ENCODE results near the gene B3GNT4. TPM values are rescaled to one million over a fixed set of nuclear protein-coding genes. Genes with fewer than 3 reads are reported as not detected.
A peak's percentile ranks its signal among the peaks of the same experiment; 100 is the strongest.

Gene B3GNT4
- 0.51 and 0.87 TPM in 2 replicates for total RNA-seq (2012; rRNA removed)

DNA sequence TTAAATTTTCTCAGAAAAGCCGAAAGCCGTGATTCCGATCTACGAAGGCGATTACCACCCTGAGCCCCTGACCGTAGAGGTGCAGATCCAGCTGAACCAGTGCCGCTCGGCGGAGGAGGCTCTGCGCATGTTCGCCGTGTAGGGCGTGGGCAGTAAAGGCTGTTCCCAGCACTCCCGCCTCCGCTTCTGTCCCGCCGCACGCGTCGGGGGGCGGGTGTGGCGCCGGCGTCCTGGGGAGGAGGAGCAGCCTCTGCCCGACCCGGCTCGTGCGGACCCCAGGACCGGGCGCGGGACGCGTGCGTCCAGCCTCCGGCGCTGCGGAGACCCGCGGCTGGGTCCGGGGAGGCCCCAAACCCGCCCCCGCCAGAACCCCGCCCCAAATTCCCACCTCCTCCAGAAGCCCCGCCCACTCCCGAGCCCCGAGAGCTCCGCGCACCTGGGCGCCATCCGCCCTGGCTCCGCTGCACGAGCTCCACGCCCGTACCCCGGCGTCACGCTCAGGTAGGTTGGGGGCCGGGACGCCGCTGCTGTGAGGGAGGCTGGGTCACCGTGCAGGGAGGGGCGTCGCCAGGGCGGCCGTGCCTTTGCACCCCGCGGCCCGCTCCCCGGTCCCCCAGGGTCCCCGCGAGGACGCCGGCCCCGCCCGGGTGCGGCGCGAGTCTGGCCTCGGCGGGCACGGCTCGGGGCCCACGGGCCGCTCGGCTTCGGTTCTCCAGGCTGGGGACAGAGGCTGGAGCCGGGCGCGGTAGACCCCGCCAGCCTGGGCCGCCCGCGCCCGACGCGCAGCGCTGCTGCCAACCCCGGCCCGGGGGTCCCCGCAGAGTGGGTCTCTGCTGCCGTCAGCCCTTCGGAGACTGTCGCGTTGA lies at the start of gene B3GNT4:
B3GNT4 (plus strand) TSS at position 409 of the 866 bp plus-strand sequence. CDS start 910 bp downstream, outside the sequence.
- peak within 1 kb of the TSS; percentile 91 for H3K4me2 ChIP-seq (ENCODE audit: low read length)
- peaks cover 12% of the 10 kb centered on the region for H3K4me1 ChIP-seq (ENCODE audit: control insufficient read depth, insufficient read depth, low read length)
- H3K9ac ChIP-seq (ENCODE audit: low read depth, low read length) = peak within 1 kb of the TSS; percentile 53
- peaks cover 20% of the 10 kb centered on the region for H3K36me3 ChIP-seq (ENCODE audit: insufficient read depth, low read length)
- peak within 1 kb of the TSS; percentile 64 for H3K4me3 ChIP-seq (ENCODE audit: low read length)
- peaks cover 20% of the 10 kb centered on the region for H3K27me3 ChIP-seq (ENCODE audit: control insufficient read depth, insufficient read depth, low read length)
- no peaks in the 10 kb centered on the region for H3K9me3 ChIP-seq (replicated peaks; ENCODE audit: low read length)

DNA sequence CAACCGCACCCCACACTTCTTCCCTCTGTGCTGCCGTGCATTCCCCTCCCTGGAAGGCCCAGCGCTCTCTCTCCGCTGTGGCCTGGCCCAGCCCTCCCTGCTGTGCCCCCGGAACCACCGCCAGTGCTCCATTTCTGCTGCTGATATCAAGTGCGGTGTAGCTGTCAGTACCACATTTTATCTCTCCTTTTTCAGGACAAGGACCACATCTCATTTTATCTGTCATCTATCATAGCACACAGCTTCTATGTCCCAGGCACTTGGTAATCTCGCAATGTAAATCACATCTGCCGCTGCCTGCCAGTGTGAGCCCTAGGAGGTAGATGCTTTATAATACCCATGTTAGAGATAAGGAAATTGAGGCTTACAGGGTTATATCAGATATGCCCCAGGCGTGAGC lies 47.8 kb upstream of the B3GNT4 start:
- H3K27me3 ChIP-seq (ENCODE audit: control insufficient read depth, insufficient read depth, low read length) = no peaks in the 10 kb centered on the region
- H3K9me3 ChIP-seq (replicated peaks; ENCODE audit: low read length) = no peaks in the 10 kb centered on the region
- no peak overlapping the region for H3K9ac ChIP-seq (ENCODE audit: low read depth, low read length)
- no peaks in the 10 kb centered on the region for H3K36me3 ChIP-seq (ENCODE audit: insufficient read depth, low read length)
- no peak overlapping the region for H3K4me2 ChIP-seq (ENCODE audit: low read length)
- no peaks in the 10 kb centered on the region for H3K4me1 ChIP-seq (ENCODE audit: control insufficient read depth, insufficient read depth, low read length)
- no peak overlapping the region for H3K4me3 ChIP-seq (ENCODE audit: low read length)

DNA sequence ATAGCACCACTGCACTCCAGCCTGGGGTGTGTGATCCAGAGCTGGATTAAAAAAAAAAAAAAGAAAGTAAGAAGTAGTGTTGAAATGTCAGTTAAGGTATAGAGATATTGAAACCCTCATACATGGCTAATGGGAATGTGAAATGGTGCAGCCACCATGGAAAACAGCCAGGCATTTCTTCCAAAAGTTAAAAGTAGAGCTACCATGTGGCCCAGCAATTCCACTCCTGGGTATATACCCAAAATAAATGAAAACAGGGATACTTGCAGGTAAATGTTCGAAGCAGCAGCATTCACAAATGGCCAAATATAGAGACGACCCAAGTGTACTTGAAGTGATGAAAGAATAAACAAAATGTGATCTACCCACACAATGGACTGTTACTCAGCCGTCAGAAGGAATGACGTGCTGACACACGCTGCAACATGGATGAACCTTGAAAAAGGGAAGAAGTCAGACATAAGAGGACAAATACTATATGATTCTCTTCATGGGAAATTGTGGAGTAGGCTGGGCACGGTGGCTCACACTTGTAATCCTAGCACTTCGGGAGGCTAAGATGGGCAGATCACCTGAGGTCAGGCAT lies 44.7 kb upstream of the B3GNT4 start:
- Histone ChIP-seq H3K9ac (ENCODE audit: low read depth, low read length) (no peak overlapping the region), H3K4me1 (ENCODE audit: control insufficient read depth, insufficient read depth, low read length) (no peaks in the 10 kb centered on the region), H3K9me3 (replicated peaks; ENCODE audit: low read length) (no peaks in the 10 kb centered on the region), H3K27me3 (ENCODE audit: control insufficient read depth, insufficient read depth, low read length) (peaks cover 3% of the 10 kb centered on the region), H3K4me3 (ENCODE audit: low read length) (no peak overlapping the region), H3K4me2 (ENCODE audit: low read length) (no peak overlapping the region), H3K36me3 (ENCODE audit: insufficient read depth, low read length) (no peaks in the 10 kb centered on the region)

DNA sequence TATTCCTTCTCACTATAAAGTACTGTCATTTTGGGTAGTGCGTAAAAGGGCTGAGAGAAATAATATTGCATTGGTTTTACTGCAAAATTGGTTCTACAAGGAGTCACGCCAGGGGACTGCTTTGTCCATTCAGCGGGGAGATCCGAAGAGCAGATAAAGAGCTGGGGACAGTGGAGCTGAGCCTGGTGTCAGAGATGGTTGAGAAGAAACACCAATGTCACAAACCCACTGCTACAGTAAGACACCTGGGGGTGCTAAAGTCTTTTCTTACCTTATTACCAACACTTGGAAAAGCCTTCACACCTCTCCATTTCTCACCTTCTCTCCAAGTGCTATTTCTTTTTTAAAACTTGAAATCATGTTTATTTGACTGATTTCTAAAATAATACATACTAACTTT lies 43.6 kb upstream of the B3GNT4 start:
- Histone ChIP-seq H3K4me3 (ENCODE audit: low read length) (no peak overlapping the region), H3K27me3 (ENCODE audit: control insufficient read depth, insufficient read depth, low read length) (peaks cover 3% of the 10 kb centered on the region), H3K4me1 (ENCODE audit: control insufficient read depth, insufficient read depth, low read length) (no peaks in the 10 kb centered on the region), H3K4me2 (ENCODE audit: low read length) (no peak overlapping the region), H3K36me3 (ENCODE audit: insufficient read depth, low read length) (no peaks in the 10 kb centered on the region), H3K9me3 (replicated peaks; ENCODE audit: low read length) (no peaks in the 10 kb centered on the region), H3K9ac (ENCODE audit: low read depth, low read length) (no peak overlapping the region)

DNA sequence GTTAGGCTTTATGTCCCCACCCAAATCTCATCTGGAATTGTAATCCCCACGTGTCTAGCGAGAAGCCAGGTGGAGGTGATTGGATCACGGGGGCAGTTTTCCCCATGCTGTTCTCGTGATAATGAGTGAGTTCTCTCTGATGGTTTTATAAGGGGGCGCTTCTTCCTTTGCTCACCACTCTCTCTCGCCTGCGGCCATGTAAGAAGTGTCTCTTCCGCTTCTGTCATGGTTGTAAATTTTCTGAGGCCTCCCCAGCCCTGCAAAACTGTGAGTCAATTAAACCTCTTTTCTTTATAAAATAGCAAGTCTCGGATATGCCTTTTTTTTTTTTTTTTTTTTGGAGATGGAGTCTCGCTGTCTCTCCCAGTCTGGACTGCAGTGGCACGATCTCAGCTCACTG lies 42.7 kb upstream of the B3GNT4 start:
- Histone ChIP-seq H3K4me1 (ENCODE audit: control insufficient read depth, insufficient read depth, low read length) (no peaks in the 10 kb centered on the region), H3K36me3 (ENCODE audit: insufficient read depth, low read length) (no peaks in the 10 kb centered on the region), H3K27me3 (ENCODE audit: control insufficient read depth, insufficient read depth, low read length) (peaks cover 3% of the 10 kb centered on the region), H3K4me2 (ENCODE audit: low read length) (no peak overlapping the region), H3K4me3 (ENCODE audit: low read length) (no peak overlapping the region), H3K9ac (ENCODE audit: low read depth, low read length) (no peak overlapping the region), H3K9me3 (replicated peaks; ENCODE audit: low read length) (no peaks in the 10 kb centered on the region)

DNA sequence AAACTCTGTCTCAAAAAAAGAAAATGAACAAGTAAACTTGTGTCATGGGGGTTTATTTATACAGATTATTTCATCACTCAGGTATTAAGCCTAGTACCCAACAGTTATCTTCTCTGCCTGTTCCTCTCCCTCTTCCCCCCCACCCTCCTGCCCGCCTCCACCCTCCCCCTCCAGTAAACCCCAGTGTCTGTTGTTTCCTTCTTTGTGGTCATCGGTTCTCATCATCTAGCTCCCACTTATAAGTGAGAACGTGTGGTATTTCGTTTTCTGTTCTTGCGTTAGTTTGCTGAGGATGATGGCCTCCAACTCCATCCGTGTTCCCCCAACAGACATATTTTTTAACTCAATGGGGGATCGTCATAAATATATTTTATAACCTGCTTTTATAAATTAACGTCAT lies 41.8 kb upstream of the B3GNT4 start:
- H3K4me3 ChIP-seq (ENCODE audit: low read length) = no peak overlapping the region
- H3K36me3 ChIP-seq (ENCODE audit: insufficient read depth, low read length) = no peaks in the 10 kb centered on the region
- no peak overlapping the region for H3K4me2 ChIP-seq (ENCODE audit: low read length)
- no peaks in the 10 kb centered on the region for H3K4me1 ChIP-seq (ENCODE audit: control insufficient read depth, insufficient read depth, low read length)
- peaks cover 4% of the 10 kb centered on the region for H3K27me3 ChIP-seq (ENCODE audit: control insufficient read depth, insufficient read depth, low read length)
- no peak overlapping the region for H3K9ac ChIP-seq (ENCODE audit: low read depth, low read length)
- no peaks in the 10 kb centered on the region for H3K9me3 ChIP-seq (replicated peaks; ENCODE audit: low read length)

DNA sequence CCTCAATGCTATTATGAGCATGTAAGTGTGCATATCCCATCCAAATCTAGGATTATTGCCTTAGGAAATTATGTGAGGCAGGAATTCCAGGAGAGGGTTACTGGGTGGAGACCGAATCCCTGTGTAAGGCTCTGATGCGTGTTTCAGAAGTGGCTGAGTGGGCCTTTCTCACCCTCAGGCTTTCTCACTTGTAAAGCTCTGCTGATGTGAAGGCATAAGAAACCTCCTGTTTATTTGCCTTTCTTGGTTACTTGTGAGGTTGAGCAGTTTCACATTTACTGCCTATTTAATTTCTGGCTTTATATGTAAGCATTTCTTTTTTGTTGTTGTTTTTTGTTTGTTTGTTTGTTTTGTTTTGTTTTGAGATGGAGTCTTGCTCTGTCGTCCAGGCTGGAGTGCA lies 40.5 kb upstream of the B3GNT4 start:
- Histone ChIP-seq H3K4me3 (ENCODE audit: low read length) (no peak overlapping the region), H3K9me3 (replicated peaks; ENCODE audit: low read length) (no peaks in the 10 kb centered on the region), H3K4me1 (ENCODE audit: control insufficient read depth, insufficient read depth, low read length) (no peaks in the 10 kb centered on the region), H3K27me3 (ENCODE audit: control insufficient read depth, insufficient read depth, low read length) (peaks cover 8% of the 10 kb centered on the region), H3K36me3 (ENCODE audit: insufficient read depth, low read length) (no peaks in the 10 kb centered on the region), H3K9ac (ENCODE audit: low read depth, low read length) (no peak overlapping the region), H3K4me2 (ENCODE audit: low read length) (no peak overlapping the region)

DNA sequence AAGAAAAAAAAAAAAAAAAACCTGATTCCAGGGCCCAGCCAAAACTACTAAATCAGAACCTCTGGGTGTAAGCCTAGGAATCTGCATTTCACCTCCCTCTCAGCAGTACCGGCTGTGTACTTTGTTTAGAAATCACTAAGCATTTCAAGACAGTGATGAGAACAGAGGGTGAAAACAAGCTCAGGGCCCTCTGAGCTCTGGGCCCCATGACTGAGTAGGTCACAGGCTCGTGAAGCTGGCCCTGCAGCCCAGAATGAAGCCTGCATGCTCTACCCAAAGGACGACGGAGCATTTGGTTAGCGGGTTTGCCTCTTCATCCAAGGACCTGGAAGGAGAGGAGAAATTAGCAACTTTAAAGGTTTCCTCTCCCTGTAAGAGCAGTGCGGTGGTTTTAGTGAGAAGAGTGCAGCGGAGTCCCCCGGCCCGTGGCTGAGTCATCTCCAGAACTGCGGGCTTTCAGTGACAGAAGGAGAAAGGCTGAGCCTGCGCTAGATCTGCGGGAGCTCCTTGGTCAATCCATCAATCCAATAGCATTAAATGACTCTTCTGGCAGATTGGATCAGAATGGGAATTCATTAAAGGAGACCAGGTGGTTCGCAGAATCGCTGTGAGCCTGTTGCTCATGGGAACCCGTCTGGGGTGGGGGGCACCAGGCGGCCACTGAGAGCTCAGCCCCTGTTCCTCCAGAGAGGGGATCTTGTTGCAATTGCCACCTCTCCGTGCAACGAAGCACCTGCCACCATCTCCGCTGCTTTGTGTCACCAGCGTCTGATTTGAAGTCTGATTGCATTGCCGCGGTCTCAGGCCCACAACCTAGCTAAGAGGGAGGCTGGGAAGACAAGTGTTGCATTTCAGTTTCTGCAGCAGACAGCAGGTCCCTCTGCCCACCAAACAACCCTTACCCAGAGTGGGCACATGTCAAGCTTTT lies 36.8 kb upstream of the B3GNT4 start:
- Histone ChIP-seq H3K27me3 (ENCODE audit: control insufficient read depth, insufficient read depth, low read length) (peaks cover 13% of the 10 kb centered on the region), H3K36me3 (ENCODE audit: insufficient read depth, low read length) (no peaks in the 10 kb centered on the region), H3K9ac (ENCODE audit: low read depth, low read length) (no peak overlapping the region), H3K4me3 (ENCODE audit: low read length) (no peak overlapping the region), H3K9me3 (replicated peaks; ENCODE audit: low read length) (no peaks in the 10 kb centered on the region), H3K4me2 (ENCODE audit: low read length) (no peak overlapping the region), H3K4me1 (ENCODE audit: control insufficient read depth, insufficient read depth, low read length) (no peaks in the 10 kb centered on the region)

DNA sequence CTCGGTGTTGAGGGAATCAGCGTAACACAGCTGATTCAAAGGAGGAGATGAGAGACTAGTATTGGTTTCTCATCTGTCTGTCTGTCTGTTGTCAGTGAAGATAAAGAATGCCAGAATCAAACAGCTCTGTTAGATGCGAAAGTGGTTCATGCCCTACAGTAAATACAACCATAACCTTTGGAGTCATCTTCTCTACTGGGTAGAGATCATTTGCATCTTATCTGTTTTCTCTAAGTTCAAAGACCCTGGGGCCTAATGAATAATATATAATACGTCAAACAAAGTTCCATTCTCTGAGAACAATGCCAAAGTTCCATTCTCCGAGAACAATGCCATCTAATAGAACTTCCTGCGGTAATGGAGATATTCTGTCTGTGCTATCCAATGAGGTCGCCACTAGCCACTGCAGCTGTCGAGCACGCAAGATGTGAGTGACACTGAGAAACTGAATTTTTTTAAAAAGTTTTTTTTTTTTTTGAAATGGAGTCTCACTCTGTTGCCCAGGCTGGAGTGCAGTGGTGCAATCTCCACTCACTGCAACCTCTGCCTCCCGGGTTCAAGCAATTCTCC lies 36.1 kb upstream of the B3GNT4 start:
- Histone ChIP-seq H3K4me1 (ENCODE audit: control insufficient read depth, insufficient read depth, low read length) (no peaks in the 10 kb centered on the region), H3K4me2 (ENCODE audit: low read length) (no peak overlapping the region), H3K9ac (ENCODE audit: low read depth, low read length) (no peak overlapping the region), H3K9me3 (replicated peaks; ENCODE audit: low read length) (no peaks in the 10 kb centered on the region), H3K27me3 (ENCODE audit: control insufficient read depth, insufficient read depth, low read length) (peaks cover 13% of the 10 kb centered on the region), H3K36me3 (ENCODE audit: insufficient read depth, low read length) (no peaks in the 10 kb centered on the region), H3K4me3 (ENCODE audit: low read length) (no peak overlapping the region)

DNA sequence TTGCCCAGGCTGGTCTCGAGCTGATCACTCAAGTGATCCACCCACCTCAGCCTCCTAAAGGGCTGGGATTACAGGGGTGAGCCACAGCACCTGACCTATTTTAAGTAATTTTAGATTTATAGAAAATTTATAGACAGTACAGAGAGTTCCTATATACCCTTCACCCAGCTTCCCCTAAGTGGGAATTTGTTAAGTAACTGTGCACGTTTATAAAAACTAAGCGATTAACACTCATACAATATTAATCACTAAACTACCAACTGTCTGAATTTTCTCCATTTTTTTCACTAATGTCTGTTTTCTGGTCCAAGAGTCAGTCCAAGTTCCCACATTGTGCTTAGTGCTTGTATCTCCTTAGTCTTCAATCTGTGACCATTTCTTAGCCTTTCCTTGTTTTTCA lies 35.0 kb upstream of the B3GNT4 start:
- Histone ChIP-seq H3K27me3 (ENCODE audit: control insufficient read depth, insufficient read depth, low read length) (peaks cover 10% of the 10 kb centered on the region), H3K4me1 (ENCODE audit: control insufficient read depth, insufficient read depth, low read length) (no peaks in the 10 kb centered on the region), H3K4me3 (ENCODE audit: low read length) (no peak overlapping the region), H3K4me2 (ENCODE audit: low read length) (no peak overlapping the region), H3K9ac (ENCODE audit: low read depth, low read length) (no peak overlapping the region), H3K36me3 (ENCODE audit: insufficient read depth, low read length) (no peaks in the 10 kb centered on the region), H3K9me3 (replicated peaks; ENCODE audit: low read length) (no peaks in the 10 kb centered on the region)

DNA sequence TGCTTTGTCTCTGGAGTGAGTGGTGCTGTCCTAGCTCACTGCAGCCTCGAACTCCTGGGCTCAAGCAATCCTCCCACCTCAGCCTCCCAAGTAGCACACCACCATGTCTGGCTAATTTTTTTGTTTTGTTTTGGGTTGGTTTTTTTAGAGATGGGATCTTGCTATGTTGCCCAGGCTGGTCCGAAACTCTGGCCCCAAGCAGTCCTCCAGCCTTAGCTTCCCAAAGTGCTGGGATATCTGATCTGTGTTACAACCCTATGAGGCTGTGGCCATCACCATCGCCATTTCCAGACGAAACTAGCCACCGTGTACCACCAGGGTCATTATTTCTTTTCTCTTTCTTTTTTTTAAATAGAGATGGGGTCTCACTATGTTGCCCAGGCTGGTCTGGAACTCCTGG lies 32.1 kb upstream of the B3GNT4 start:
- Histone ChIP-seq H3K4me3 (ENCODE audit: low read length) (no peak overlapping the region), H3K4me1 (ENCODE audit: control insufficient read depth, insufficient read depth, low read length) (no peaks in the 10 kb centered on the region), H3K9ac (ENCODE audit: low read depth, low read length) (no peak overlapping the region), H3K4me2 (ENCODE audit: low read length) (no peak overlapping the region), H3K36me3 (ENCODE audit: insufficient read depth, low read length) (no peaks in the 10 kb centered on the region), H3K9me3 (replicated peaks; ENCODE audit: low read length) (no peaks in the 10 kb centered on the region), H3K27me3 (ENCODE audit: control insufficient read depth, insufficient read depth, low read length) (peaks cover 16% of the 10 kb centered on the region)

Data from skeletal muscle satellite cell (primary cell).